Islet of Langerhans (tissue), 1 donor: ENCODE data around the gene ID3.
"Not testable (repeated sequence)": the region's sequence is repeated elsewhere in the genome, so short reads cannot be mapped to it uniquely, and the experiment has no call there.

ENCODE experiments used
- FAIRE-seq: peaks from one replicate; lab custom pipeline; 2011; peaks lifted over from hg19 to GRCh38; lab: Jason Lieb, UNC

Gene ID3

GRCh38 chr1:23546897-23547584 lies 12.3 kb downstream of the ID3 start:
- no peak for FAIRE-seq

- FAIRE-seq, result no peak
Observed at GRCh38 chr1:23545851-23546250, 13.4 kb downstream of the ID3 start.

- FAIRE-seq, result peak; percentile 62
Observed at GRCh38 chr1:23544444-23545389, 14.6 kb downstream of the ID3 start.

GRCh38 chr1:23543707-23544443 lies 15.4 kb downstream of the ID3 start:
- FAIRE-seq, result no peak

- not testable (repeated sequence) for FAIRE-seq
Observed at GRCh38 chr1:23542940-23543339, 16.4 kb downstream of the ID3 start.

- no peak for FAIRE-seq
Observed at GRCh38 chr1:23539698-23540266, 19.5 kb downstream of the ID3 start.

GRCh38 chr1:23537296-23537973 lies 21.9 kb downstream of the ID3 start:
- FAIRE-seq, result no peak

- FAIRE-seq, result no peak
Observed at GRCh38 chr1:23533246-23534023, 25.9 kb downstream of the ID3 start.

- FAIRE-seq, result no peak
Observed at GRCh38 chr1:23531562-23532094, 27.7 kb downstream of the ID3 start.

- FAIRE-seq, result no peak
Observed at GRCh38 chr1:23530747-23531561, 28.3 kb downstream of the ID3 start, which contains the start of gene E2F2. E2F2 (minus strand) TSS chr1:23531233; CDS start chr1:23530793, 440 bp downstream.

GRCh38 chr1:23530087-23530746 lies 29.1 kb downstream of the ID3 start:
- no peak for FAIRE-seq

GRCh38 chr1:23529146-23530086 lies 29.9 kb downstream of the ID3 start:
- FAIRE-seq, result no peak

GRCh38 chr1:23528250-23528978 lies 30.9 kb downstream of the ID3 start:
- no peak for FAIRE-seq

GRCh38 chr1:23527900-23528249 lies 31.4 kb downstream of the ID3 start:
- FAIRE-seq, result no peak

- no peak for FAIRE-seq
Observed at GRCh38 chr1:23527366-23527765, 31.9 kb downstream of the ID3 start.

GRCh38 chr1:23526329-23527041 lies 32.8 kb downstream of the ID3 start:
- no peak for FAIRE-seq
